NB4 (cell line): ENCODE measurements around the gene CDCA7L.
"Not testable (repeated sequence)": the region's sequence is repeated elsewhere in the genome, so short reads cannot be mapped to it uniquely, and the experiment has no call there.

Experiments used
- DNase-seq: peaks from one replicate; pipeline ENCODE4 v3.0.0; 2010; ENCODE audit warnings: low read depth
- H3K4me3 ChIP-seq: one replicate; pipeline ENCODE4 v1.5.1; 2011; ENCODE audit warnings: mild to moderate bottlenecking, low read depth, low read length, moderate library complexity
- CTCF ChIP-seq: IDR thresholded peaks from one replicate; pipeline ENCODE4 v1.5.1; 2012; ENCODE audit warnings: low read depth, low read length
- MAX ChIP-seq: IDR thresholded peaks from 2 replicates; pipeline ENCODE4 v1.6.1; 2011; ENCODE audit warnings: low read depth, low read length
- MYC ChIP-seq: IDR thresholded peaks from 2 replicates; pipeline ENCODE4 v1.6.1; 2011; ENCODE audit warnings: low read depth, low read length
- POLR2A ChIP-seq: IDR thresholded peaks from 2 replicates; pipeline ENCODE4 v1.6.1; 2011; ENCODE audit warnings: mild to moderate bottlenecking; ENCODE audit not compliant: insufficient read length; ENCODE audit errors: extremely low read depth

Gene CDCA7L

GRCh38 chr7:21938463-21938862, 7.2 kb downstream of the CDCA7L start:
- H3K4me3 ChIP-seq, result no peak overlapping the region
- TF ChIP-seq MAX (no peak), CTCF (no peak), MYC (no peak), POLR2A (no peak)
- DNase-seq, result no peak

GRCh38 chr7:21934808-21935207, 10.9 kb downstream of the CDCA7L start:
- H3K4me3 ChIP-seq, result no peak overlapping the region
- DNase-seq, result no peak
- TF ChIP-seq MYC, result no peak
- no peak for TF ChIP-seq MAX
- TF ChIP-seq CTCF, result no peak
- TF ChIP-seq POLR2A, result no peak

GRCh38 chr7:21933293-21933692, 12.4 kb downstream of the CDCA7L start:
- not testable (repeated sequence) for DNase-seq, H3K4me3 ChIP-seq

- no peak overlapping the region for H3K4me3 ChIP-seq
- TF ChIP-seq MYC, result no peak
- no peak for TF ChIP-seq POLR2A
- no peak for TF ChIP-seq CTCF
- DNase-seq, result no peak
Observed at GRCh38 chr7:21927693-21928092, 18.0 kb downstream of the CDCA7L start.

- TF ChIP-seq MYC, result no peak
- no peak for TF ChIP-seq MAX
- no peak for TF ChIP-seq POLR2A
- no peak for TF ChIP-seq CTCF
- H3K4me3 ChIP-seq, result no peak overlapping the region
- no peak for DNase-seq
Observed at GRCh38 chr7:21926448-21926847, 19.3 kb downstream of the CDCA7L start.

GRCh38 chr7:21923658-21924057, 22.0 kb downstream of the CDCA7L start:
- TF ChIP-seq MYC, result no peak
- no peak for TF ChIP-seq MAX
- TF ChIP-seq CTCF, result no peak
- TF ChIP-seq POLR2A, result no peak
- DNase-seq, result no peak
- H3K4me3 ChIP-seq, result no peak overlapping the region
